GM18909 (cell line): Measurements from ENCODE around the gene ANTXR2.
A peak's percentile ranks its signal among the peaks of the same experiment; 100 is the strongest.

Experiments used
- ATAC-seq: cut with Tn5 transposase; IDR thresholded peaks from one replicate; pipeline ENCODE4 v1.9.1; 2021; ENCODE audit warnings: mild to moderate bottlenecking; ENCODE audit not compliant: unreplicated experiment, poor library complexity

The ANTXR2 gene

DNA sequence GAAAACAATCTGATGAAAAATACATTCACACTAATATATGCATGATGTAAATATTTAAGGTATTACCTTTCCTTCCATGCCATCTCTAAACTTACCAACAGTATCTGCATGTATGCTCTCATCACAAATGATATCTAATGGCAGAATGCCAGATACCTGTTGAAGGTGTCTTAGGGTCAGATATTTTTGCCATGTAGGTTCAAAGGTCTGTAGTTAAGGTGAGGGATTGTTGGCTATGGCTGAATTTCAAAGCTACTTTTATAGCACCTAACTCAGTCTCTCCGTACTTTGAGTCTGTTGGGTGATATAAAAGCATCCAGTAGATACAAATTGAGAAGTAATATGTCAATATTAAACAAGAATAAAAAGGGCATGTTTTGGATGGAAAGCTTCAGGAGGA, 19.8 kb upstream of the ANTXR2 start:
- ATAC-seq, result no peak

DNA sequence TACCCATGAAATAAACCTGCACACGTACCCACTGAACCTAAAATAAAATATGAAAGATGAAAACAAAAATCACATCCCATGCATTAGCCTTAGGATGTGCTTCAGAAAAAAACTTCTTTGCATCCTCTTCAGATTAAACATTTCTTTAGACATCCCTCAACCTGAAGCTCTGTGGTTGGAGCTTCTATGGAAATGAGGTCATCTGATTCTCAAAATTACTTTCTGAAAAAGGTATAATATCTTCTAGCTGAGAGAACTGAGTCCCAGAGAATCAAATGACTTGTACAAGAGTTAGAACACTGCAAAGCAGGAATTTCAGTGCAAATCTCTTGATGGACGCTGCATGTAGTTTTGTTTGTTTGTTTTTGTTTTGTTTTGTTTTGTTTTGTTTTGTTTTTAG, 19.1 kb upstream of the ANTXR2 start:
- peak; percentile 47 for ATAC-seq

DNA sequence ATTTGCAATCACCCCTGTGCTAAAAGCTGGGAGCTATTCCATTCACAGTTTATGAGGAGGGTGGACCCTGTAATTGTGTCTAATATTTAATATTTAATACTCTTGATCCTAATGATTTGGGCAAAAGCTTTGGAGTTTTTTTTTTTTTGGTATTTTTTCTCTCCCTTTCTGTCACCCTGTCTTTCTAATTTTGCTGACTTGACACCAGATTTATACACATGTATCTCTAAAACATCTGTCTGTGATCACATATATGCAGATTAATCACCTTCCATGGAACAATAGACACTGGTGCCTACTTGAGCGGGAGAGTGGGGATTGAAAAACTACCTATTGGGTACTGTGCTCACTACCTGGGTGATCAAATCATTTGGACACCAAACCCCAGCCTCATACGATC, 18.7 kb upstream of the ANTXR2 start:
- no peak for ATAC-seq

DNA sequence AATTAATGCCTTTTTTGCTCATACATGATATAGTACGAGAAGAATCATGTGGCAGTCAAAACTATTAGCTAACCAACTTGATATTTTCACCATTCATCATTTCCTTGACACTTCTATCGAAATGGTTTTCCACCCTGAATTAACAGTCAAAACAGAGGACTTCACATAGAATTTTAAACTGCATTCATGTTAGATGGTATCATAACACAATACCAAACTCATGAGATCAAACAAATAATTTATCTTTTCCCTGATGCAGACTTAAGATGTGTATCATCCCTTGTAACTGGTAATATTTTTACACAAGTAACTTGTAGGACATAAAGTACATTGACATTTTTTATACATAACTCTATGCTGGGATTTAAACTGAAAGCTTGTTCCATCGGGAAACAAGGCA, 18.2 kb upstream of the ANTXR2 start:
- ATAC-seq, result no peak

DNA sequence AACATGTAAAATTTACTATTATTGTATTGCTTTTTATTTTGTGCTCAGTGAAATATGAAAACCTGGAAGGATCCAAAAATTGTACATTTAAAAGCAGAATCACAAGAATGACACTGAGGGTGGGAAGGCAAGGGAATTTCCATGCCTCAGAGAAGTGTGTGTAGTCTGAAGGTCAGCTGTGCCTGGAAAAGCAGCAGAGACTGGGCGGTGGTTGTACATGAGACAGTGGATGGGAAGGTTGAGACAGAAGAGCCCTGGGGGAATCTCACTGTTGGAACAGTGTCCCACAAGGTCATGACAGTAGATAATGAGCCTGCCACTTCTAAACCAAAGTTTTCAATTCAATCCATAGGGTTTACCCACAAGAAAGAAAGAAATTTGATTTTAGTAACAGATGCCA, 17.1 kb upstream of the ANTXR2 start:
- no peak for ATAC-seq

DNA sequence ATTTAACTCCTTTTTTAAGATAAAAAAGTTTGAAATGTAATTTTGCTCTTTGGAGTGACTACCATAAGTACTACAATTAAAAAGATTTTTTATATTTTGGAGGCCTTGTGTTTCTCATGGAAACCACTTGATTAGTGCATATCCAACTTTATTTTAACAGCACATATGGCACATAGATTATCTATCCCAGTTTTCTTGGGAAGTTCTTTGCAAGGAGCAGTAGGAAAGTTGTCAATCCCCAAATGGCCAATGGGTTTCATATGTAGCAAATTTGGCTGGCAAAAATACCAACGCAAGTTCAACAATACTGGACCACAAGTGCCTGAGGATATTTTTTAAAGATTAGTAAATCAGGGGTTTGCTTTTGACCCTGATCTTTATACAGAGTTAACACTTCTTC, 15.4 kb upstream of the ANTXR2 start:
- no peak for ATAC-seq

DNA sequence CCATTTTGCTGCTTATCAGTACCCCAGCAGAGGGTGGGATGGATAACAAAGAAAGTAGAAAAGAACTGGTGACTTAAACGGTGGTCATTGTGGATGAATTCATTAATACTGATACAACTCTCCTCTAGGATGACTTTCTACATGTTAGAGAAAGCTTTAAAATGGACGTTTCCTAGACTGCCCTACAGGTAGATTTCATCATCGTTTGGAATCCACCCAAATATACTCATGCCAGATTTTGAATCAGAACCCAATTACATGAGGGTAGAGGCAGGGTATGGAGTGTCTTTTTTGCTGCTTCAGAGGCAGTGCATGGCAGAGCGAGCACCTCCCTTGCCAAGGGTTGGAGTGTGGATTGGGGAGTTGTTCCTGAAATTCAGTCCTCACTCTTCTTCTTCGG, 13.3 kb upstream of the ANTXR2 start:
- ATAC-seq, result no peak

DNA sequence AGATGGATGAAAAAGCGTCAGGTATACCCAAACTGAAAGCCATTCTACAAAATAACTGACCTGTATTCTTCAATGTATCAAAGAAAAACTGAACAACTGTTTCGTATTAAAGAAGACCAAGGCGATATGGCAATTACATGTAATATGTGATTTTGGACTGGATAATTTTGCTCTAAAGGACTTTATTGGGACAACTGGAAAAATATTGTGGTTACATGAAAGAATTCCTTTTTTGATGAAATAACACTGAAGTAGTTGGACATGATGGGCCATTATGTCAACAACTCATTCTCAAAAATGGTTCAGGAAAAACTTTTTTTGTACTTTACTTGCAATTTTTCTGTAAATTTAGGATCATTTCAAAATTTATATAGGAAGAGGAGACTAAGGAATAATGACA, 12.1 kb upstream of the ANTXR2 start:
- no peak for ATAC-seq

DNA sequence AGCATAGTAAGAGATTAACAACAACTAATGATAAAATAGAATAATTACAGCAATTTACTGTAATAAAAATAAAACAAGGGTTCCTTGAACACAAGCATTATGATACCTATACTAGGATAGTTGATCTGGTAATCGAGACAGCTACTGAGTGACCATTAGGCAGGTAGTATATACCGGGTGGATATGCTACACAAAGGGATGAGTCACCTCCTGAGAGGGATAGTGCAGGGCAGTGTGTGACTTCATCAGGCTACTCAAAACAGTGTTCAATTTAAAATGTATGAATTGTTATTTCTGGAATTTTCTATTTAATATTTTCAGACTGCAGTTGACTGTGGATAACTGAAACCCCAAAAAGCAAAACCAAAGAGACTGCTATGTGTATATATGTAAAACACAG, 9.7 kb upstream of the ANTXR2 start:
- no peak for ATAC-seq

DNA sequence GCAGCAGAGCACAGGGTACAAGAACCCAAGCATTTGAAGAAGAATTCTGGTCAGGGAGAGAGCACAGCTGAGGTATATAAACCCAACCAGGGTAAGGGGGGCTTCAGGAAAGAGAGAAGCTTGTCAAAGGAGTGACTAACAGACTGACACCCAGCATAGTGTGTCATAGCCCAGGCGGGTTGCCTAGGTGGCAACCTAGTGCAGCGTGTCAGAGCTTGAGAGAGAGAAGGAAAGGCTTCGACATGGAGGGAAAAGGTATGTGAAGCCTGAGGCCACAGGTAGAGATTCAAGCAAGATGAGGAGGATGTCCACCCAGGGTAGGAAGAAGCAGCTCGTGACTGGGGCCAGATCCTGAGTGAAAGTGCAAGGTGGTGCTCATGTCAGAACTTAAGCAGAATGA, 8.5 kb upstream of the ANTXR2 start:
- no peak for ATAC-seq

DNA sequence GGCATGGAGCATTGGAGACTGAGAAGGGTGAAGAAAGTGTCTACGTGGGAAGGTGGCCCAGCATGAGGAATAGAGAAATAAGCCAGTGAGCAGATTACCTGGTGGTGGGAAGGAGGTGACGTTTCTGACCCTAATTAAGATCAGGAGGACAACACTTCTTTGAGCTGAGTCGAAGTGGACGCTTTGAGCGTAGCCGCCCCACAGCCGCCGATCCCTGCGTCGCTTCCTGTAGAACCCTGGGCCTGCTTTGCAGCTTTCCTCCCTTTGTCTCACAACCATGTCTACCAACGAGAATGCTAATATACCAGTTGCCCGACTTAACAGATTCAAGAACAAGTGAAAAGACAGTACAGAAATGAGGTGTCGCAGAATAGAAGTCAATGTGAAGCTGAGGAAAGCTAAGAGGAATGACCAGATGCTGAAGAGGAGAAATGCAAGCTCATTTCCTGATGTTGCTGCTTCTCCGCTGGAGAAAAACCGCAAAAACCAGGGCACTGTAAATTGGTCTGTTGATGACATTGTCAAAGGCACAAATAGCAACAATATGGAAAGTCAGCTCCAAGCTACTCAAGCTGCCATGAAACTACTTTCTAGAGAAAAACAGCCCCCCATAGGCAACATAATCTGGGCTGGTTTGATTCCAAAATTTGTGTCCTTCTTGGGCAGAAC, 6.4 kb upstream of the ANTXR2 start:
- ATAC-seq, result no peak

DNA sequence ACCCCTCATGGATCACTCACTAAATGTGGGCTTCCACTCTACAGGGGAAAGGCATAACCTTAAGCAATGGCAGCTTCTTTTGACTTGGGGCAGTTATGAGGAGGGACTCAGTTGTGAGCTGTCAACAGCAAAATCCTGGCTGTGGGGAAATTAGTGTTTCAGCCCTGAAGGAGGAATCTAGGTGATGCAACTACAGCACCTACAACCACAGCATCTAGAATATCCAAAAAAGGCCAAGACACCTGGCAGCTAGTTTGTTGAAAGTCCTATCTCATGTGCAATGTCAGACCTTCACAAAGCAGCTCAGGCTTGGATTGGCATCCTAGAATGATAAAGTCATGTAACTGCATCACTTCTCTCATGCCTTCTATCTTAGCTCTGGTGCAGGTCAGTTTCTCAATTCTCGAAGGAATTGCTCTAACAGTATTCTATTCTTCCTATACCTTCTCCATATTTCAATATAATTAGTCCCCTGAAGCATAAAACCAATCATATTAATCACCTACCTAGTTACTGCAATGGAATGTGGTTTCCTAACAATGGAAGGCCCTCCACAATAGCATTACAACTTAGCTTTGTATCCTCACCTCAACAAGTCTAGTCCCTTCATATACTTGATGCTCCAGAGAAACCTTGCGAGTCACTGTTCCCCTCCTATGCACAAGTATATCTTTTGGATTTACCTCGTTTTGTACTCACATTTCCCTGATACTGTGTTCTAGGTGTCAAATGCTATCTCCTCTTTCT, 5.5 kb upstream of the ANTXR2 start:
- ATAC-seq, result no peak

DNA sequence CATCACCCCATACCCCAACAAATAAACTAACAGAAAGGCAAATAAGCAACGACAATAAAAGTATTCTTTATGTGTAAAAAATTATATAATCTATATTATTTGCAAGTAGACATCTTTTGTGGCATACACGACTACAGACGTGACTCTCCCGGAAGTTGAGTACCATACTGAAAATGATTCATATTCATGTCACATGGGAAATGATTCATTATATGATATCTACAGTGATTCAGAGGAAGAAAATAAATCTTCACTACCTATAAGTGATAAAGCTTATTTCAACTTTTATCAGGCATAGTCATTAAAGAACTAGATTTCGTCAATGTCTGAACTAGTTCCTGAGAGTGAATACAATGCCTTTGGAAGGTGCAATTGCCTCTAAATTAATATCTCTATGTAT, 4.6 kb upstream of the ANTXR2 start:
- ATAC-seq, result no peak

DNA sequence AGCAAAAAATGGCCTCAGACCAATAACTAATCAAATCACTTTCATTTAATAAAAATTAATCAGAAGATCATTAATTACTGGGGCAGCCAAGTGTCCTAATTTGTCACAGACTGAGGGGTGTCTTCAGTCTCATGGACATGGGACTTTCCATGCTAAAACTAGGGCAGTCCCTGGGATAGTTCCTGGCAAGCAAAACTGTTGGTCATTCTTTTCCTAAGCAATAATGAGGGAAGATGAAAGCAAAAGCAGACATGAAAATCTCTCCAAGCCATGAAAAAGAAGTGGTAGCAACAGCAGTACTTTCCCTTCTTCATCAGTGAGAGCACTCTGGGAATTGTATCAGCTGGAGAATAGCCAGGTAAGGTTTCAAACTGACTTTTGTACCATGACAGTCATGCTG, 3.7 kb upstream of the ANTXR2 start:
- no peak for ATAC-seq

DNA sequence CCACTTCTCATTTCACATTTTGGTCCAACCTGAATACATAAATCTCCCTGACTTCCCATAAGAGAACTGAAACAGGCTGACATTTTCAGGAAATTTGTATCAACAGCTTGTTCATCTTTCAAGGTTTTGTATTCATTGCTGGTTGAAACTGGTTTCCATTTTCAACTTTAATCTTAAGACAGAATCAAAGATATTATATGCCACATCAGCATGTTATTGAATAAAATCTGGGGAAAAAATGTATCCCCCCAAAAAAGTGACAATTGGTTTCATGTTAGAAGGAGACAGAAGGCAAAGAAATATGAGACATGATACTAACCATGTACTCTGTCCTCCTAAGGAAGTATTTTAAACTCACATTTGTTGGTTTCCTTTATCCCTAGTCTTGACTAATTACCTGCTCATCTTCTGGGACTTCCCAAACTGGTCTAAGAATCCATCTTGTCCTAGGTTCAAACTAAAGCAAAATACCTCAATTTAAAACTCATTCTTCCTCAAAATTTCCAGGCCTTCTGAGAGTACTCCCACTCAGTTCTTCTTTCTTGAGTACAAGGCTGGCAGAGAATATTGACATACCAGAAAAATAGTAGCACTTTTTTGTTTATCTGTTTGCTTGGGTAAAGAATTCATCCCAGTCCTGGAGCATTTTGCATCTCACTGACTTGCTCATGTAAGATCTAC, 3.1 kb upstream of the ANTXR2 start:
- ATAC-seq, result no peak

DNA sequence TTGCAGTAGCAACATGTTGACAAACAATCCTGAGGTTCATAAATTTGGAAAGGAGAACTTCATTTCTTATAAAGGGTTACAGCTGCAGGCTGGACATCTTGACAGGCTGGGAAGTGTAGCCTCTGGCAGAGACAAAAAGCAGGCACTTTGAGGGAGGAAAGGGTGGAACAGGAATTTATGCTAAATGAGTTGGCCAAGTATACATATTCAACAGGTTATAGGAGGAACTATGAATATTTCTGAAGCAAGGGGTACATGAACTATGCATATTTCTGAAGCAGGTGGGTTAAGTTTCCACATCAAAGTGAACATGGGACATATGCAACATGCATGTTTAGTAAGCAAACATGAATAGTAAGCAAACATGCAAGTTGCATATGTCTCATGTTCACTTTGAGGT, 1.6 kb upstream of the ANTXR2 start:
- ATAC-seq, result no peak

DNA sequence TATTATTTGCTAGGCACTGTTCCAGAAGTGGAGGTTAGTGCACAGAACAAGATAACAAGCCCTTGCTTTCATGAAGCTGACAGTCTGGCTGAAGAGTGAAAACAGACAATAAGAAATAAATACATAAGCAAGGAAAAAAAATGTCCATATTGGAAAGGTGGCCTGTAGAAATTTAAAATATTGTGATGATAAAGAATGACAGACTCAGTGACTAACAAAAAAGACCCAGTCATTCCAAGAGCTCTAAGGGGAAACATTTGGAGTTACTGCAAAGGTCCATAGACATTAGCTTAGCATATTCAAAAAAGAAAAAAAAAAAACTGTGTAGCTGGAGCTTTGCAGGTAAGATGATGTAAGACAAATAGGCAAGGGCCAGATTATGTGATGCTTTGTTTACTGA, 1.0 kb upstream of the ANTXR2 start:
- ATAC-seq, result no peak

DNA sequence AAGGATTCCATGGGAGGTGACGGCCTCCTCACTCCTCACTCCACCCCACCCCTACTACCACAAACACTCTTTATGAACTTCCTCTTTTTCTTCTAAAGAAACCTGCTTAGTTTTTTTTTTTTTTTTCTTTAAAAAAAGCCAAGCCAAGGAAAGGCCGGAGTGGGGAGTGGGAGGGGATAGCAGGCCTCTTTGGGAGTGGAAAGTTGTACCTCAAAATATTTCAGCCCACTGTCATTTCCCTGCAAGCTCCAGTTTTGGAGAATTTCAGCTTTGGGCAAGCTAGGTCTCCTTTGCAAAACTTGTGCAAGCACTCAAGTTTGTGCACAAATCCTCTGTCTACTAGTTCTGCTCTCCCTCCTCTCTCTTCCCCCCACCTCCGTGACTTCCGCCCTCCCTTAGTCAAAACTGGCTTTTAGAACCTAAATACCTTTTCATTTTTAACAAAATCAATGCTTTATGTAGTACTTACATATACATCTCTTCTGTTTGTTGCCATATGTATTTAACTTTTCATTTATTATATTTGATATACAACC, 512 bp upstream of the ANTXR2 start:
- peak; percentile 60 for ATAC-seq

DNA sequence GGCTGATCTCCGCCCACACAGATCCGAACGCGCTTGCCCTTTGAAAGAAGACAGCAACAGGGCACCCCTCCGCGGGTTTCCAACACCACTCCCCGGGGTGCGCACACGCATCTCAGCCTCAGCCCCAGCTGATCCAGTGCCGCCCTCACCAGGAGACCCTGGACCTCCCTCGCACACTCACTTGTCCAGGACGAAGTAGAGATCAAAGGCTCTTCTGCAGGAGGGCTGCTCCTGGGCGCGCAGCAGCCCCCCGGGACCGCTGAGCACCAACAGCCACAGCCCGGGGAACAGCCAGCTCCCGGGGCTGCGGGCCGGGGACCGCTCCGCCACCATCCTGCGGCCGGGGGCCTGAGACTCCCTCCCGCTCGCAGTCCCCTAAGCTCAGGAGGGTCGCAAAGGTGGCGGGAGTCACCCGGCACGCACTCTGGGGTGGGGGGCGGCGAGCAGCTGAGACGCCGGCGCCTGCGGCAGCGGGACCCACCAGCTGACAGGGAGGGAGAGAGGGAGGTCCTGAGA, 743 bp downstream of the ANTXR2 start:
- ATAC-seq, result peak; percentile 35

DNA sequence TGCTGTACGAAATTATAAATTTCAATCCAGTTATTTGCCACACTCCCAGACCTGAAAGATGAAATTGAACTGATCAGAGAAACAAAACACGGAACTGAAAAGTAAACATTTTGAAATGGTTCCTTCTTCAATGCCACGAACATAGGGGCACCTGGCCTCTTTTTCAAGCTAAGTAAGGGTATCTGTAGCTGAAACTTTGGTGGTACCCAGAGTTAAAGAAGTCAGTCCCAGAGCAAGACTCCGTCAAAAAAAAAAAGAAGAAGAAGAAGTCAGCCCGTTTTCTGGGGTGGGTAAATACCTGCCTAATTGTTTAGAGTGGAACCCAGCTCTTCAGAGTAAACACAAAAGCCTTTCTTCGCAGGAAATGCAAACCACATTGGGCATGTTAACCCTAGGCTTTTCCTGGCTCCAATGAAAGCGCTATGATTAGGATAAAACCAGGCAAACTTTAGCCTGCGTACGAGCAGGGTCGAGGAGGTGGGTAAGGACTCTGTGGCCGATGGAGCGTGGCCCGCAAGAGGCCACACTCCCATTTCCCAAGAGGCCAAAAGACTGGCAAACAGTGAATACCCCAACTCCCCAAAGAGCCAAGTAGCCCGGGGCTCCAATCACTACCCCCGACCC, 1.3 kb downstream of the ANTXR2 start:
- ATAC-seq, result peak; percentile 36
